ENCODE results near the gene E2F2. TPM values are rescaled to one million over a fixed set of nuclear protein-coding genes. Genes with fewer than 3 reads are reported as not detected.
A peak's percentile ranks its signal among the peaks of the same experiment; 100 is the strongest.

E2F2 gene
- total RNA-seq, 1 experiment from 2014 or later: 9.5 TPM

GRCh38 chr1:23489842-23490241 lies 41.2 kb downstream of the E2F2 start:
- Mint-ChIP-seq H3K36me3 (ENCODE audit: insufficient read depth, unreplicated experiment) (peaks cover 6% of the 10 kb centered on the region), H3K4me3 (ENCODE audit: unreplicated experiment) (no peak overlapping the region), H3K9me3 (ENCODE audit: unreplicated experiment) (no peaks in the 10 kb centered on the region), H3K27ac (ENCODE audit: unreplicated experiment) (no peak overlapping the region), H3K27me3 (ENCODE audit: insufficient read depth, unreplicated experiment) (peaks cover 5% of the 10 kb centered on the region), H3K4me1 (ENCODE audit: low read depth, unreplicated experiment) (no peaks in the 10 kb centered on the region)
- no peak for TF ChIP-seq CTCF (IDR thresholded peaks at IDR 0.05; ENCODE audit: insufficient read depth in 1 of 2, low read depth in 1 of 2, low read length in 1 of 2, severe bottlenecking in 1 of 2, unreplicated experiment in 1 of 2)
- ChIA-PET CTCF (no interaction called here), POLR2A (no interaction called here)
- Histone ChIP-seq H3K9me3 (no peaks in the 10 kb centered on the region), H3K4me1 (peaks cover 2% of the 10 kb centered on the region), H3K36me3 (ENCODE audit: control insufficient read depth, insufficient read depth, low read length) (no peaks in the 10 kb centered on the region), H3K4me3 (ENCODE audit: low read depth, low read length) (no peak overlapping the region), H3K27me3 (replicated peaks; ENCODE audit: control insufficient read depth, insufficient read depth, low read length) (no peaks in the 10 kb centered on the region)
- intact Hi-C loops (cut with micrococcal nuclease; ENCODE audit: unreplicated experiment): no loop called here
- no peak for DNase-seq
- BruUV-seq (replicated peaks): no TSS peak

GRCh38 chr1:23485002-23485332 lies 46.1 kb downstream of the E2F2 start:
- DNase-seq: no peak

DNA sequence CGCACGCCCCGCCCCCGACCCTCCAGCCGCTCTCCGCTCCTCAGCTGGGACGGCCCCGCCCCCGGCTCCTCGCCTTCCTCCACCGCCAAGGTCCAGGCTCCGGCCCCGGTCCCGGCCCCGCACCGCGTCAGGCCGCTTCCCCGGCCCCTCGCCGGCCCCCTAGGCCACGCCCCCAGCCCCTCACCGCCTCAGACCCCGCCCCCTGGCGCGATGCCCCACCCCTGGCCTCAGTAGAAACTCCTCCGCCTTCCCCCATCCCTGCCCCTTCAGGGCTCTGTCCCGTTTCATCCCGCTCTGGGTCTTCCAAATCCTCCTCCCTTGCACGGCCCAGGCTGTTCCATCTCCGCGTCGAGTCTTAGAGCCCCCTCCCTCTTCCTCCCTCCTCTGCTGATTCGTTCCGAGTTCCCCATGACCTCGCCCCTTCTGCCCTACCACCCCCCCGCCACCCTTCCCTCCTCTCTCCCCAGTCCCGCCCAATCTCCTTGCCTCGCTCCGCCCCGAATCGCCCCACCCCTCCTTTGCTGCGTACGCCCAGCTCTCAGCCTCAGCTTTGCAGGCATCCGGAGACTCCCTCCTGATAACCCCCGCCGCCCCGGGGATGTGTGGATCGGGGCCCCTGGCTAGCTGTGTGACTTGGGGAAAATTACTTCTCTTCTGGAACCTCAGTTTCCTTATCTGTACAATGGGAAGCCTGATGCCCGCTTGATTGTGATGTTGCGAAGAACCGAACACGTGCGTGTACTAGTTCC lies 46.6 kb downstream of the E2F2 start:
- Mint-ChIP-seq H3K4me3 (ENCODE audit: unreplicated experiment) (peak overlapping the region; percentile 81), H3K27me3 (ENCODE audit: insufficient read depth, unreplicated experiment) (peaks cover 5% of the 10 kb centered on the region), H3K9me3 (ENCODE audit: unreplicated experiment) (no peaks in the 10 kb centered on the region), H3K4me1 (ENCODE audit: low read depth, unreplicated experiment) (peaks cover 8% of the 10 kb centered on the region), H3K36me3 (ENCODE audit: insufficient read depth, unreplicated experiment) (peaks cover 6% of the 10 kb centered on the region), H3K27ac (ENCODE audit: unreplicated experiment) (peak overlapping the region; percentile 60)
- TF ChIP-seq CTCF (IDR thresholded peaks at IDR 0.05; ENCODE audit: insufficient read depth in 1 of 2, low read depth in 1 of 2, low read length in 1 of 2, severe bottlenecking in 1 of 2, unreplicated experiment in 1 of 2): no peak
- intact Hi-C loops (cut with micrococcal nuclease; ENCODE audit: unreplicated experiment): no loop called here
- peak overlapping the region; percentile 85 for H3K4me3 ChIP-seq (ENCODE audit: low read depth, low read length)
- no peaks in the 10 kb centered on the region for H3K36me3 ChIP-seq (ENCODE audit: control insufficient read depth, insufficient read depth, low read length)
- DNase-seq: peak; percentile 92 to 93
- H3K4me1 ChIP-seq: peaks cover 4% of the 10 kb centered on the region
- no peaks in the 10 kb centered on the region for H3K27me3 ChIP-seq (replicated peaks; ENCODE audit: control insufficient read depth, insufficient read depth, low read length)
- ChIA-PET CTCF (interaction anchor here (0.6 to 2.7 kb wide), 7 partner anchors 12 to 327 kb away, joined by 3 to 16 read pairs (median 4); no protein-coding TSS in a partner anchor), POLR2A (interaction anchor here (0.6 to 1.1 kb wide), 6 partner anchors 12 to 207 kb away, joined by 3 to 10 read pairs (median 4); partner anchors contain the start of genes HNRNPR and RPL11)
- BruUV-seq (replicated peaks): no TSS peak
- no peaks in the 10 kb centered on the region for H3K9me3 ChIP-seq

More at GRCh38 chr1:23485002-23485332, 46.1 kb downstream of the E2F2 start:
- Mint-ChIP-seq H3K36me3 (ENCODE audit: insufficient read depth, unreplicated experiment) (peaks cover 6% of the 10 kb centered on the region), H3K27me3 (ENCODE audit: insufficient read depth, unreplicated experiment) (peaks cover 5% of the 10 kb centered on the region), H3K4me3 (ENCODE audit: unreplicated experiment) (peak overlapping the region; percentile 81), H3K4me1 (ENCODE audit: low read depth, unreplicated experiment) (peaks cover 8% of the 10 kb centered on the region), H3K9me3 (ENCODE audit: unreplicated experiment) (no peaks in the 10 kb centered on the region), H3K27ac (ENCODE audit: unreplicated experiment) (no peak overlapping the region)
- H3K4me3 ChIP-seq (ENCODE audit: low read depth, low read length): peak overlapping the region; percentile 85
- H3K27me3 ChIP-seq (replicated peaks; ENCODE audit: control insufficient read depth, insufficient read depth, low read length): no peaks in the 10 kb centered on the region
- no TSS peak for BruUV-seq (replicated peaks)
- ChIA-PET CTCF (interaction anchor here (0.6 to 2.7 kb wide), 2 partner anchors 12 to 327 kb away, joined by 4 to 16 read pairs; no protein-coding TSS in a partner anchor), POLR2A (interaction anchor here (0.6 to 1.1 kb wide), 3 partner anchors 12 to 206 kb away, joined by 3 to 10 read pairs (median 4); partner anchors contain the start of gene RPL11)
- peaks cover 4% of the 10 kb centered on the region for H3K4me1 ChIP-seq
- H3K36me3 ChIP-seq (ENCODE audit: control insufficient read depth, insufficient read depth, low read length): no peaks in the 10 kb centered on the region
- H3K9me3 ChIP-seq: no peaks in the 10 kb centered on the region
- TF ChIP-seq CTCF (IDR thresholded peaks at IDR 0.05; ENCODE audit: insufficient read depth in 1 of 2, low read depth in 1 of 2, low read length in 1 of 2, severe bottlenecking in 1 of 2, unreplicated experiment in 1 of 2): no peak
- intact Hi-C loops (cut with micrococcal nuclease; ENCODE audit: unreplicated experiment): no loop called here
